HCT116 (cell line): ENCODE data around the gene MTMR6. TPM values are rescaled to one million over a fixed set of nuclear protein-coding genes. Genes with fewer than 3 reads are reported as not detected.

Experiments
- ATAC-seq: fragments of 200-7000 bp; cut with Tn5 transposase; 2 replicates; pipeline ENCODE4 v1.9.1; 2020; ENCODE audit warnings: mild to moderate bottlenecking, moderate library complexity
- BruUV-seq: library from RNA; stranded (reverse); fragments of 400-500 nt; replicated peaks from 2 replicates; lab custom pipeline; 2021; lab: Mats Ljungman, UMichigan
- CTCF ChIA-PET: fragments of 300-600 bp; sonication (Branson Sonifier 250); formaldehyde crosslinking; loops from one replicate; lab custom pipeline; 2021; ENCODE audit warnings: antibody characterized with exemption; lab: Charles Lee
- POLR2A ChIA-PET: fragments of 300-600, 350-600 bp; sonication (Branson Sonifier 250); formaldehyde crosslinking; loops from one replicate; lab custom pipeline; 2021; ENCODE audit warnings: antibody characterized with exemption; lab: Charles Lee
- RAD21 ChIA-PET, 2 experiments: fragments of 300-600 bp; sonication (Branson Sonifier 250); formaldehyde crosslinking; loops; one replicate each; lab custom pipeline; 2023; ENCODE audit warnings: low total read pairs in 2 of 2; ENCODE audit not compliant: uncharacterized antibody in 2 of 2, unreplicated experiment in 2 of 2, low non-redundant PET in 1 of 2; lab: Charles Lee
- DNase-seq: peaks from one replicate; pipeline ENCODE4 v3.0.0-alpha.2; 2010; ENCODE audit warnings: low read depth, low spot score
- H2AFZ ChIP-seq: fragments of 200-600 bp; shearing (Covaris generic), sonication (generic); 2 replicates; pipeline ENCODE4 v1.6.1; 2017; ENCODE audit warnings: low read depth, mixed run types, mixed read lengths, antibody characterized with exemption, low read length; ENCODE audit not compliant: poor library complexity, severe bottlenecking
- H3K27ac ChIP-seq: 2 replicates; pipeline ENCODE4 v1.5.1; 2012; ENCODE audit warnings: low read depth, low read length
- H3K27me3 ChIP-seq: fragments of 200-600 bp; sonication (generic); 2 replicates; pipeline ENCODE4 v1.6.1; 2016; ENCODE audit warnings: mixed run types, low read length, mixed read lengths; ENCODE audit not compliant: insufficient read depth
- H3K36me3 ChIP-seq, 2 experiments: fragments of 200-500 bp in 1 of 2; fragments of 200-600 bp in 1 of 2; sonication (Bioruptor generic) in 1 of 2; sonication (generic) in 1 of 2; 2 replicates each; pipeline versions ENCODE4 v1.5.1 to v1.6.1; 2014 to 2016; ENCODE audit warnings: low read length in 2 of 2, inconsistent platforms in 1 of 2, mixed read lengths in 1 of 2, mixed run types in 1 of 2; ENCODE audit not compliant: insufficient read depth in 2 of 2, control insufficient read depth in 1 of 2
- H3K4me1 ChIP-seq, 2 experiments: fragments of 200-600 bp in 1 of 2; sonication (generic) in 1 of 2; 2 replicates each; pipeline versions ENCODE4 v1.5.1 to v1.6.1; 2012 to 2017; ENCODE audit warnings: low read length in 2 of 2, inconsistent platforms in 1 of 2, mild to moderate bottlenecking in 1 of 2, mixed read lengths in 1 of 2, mixed run types in 1 of 2, moderate library complexity in 1 of 2; ENCODE audit not compliant: insufficient read depth in 2 of 2, control insufficient read depth in 1 of 2
- H3K4me2 ChIP-seq: fragments of 200-600 bp; sonication (generic); 2 replicates; pipeline ENCODE4 v1.6.1; 2017; ENCODE audit warnings: mixed run types, low read length, mixed read lengths
- H3K4me3 ChIP-seq, 2 experiments: fragments of 200-600 bp in 1 of 2; sonication (generic) in 1 of 2; replicated peaks in 1 of 2; 2 replicates each; pipeline ENCODE4 v1.5.1; 2011 to 2016; ENCODE audit warnings: low read length in 2 of 2, control low read depth in 1 of 2, low read depth in 1 of 2, mild to moderate bottlenecking in 1 of 2, mixed read lengths in 1 of 2, mixed run types in 1 of 2
- H3K79me2 ChIP-seq: fragments of 200-600 bp; sonication (generic); 2 replicates; pipeline ENCODE4 v1.6.1; 2017; ENCODE audit warnings: mild to moderate bottlenecking, mixed run types, low read length, moderate library complexity, mixed read lengths; ENCODE audit not compliant: insufficient read depth
- H3K9ac ChIP-seq: fragments of 200-600 bp; sonication (generic); 2 replicates; pipeline ENCODE4 v1.6.1; 2016; ENCODE audit warnings: low read length, mixed read lengths
- H3K9me2 ChIP-seq: fragments of 200-600 bp; sonication (generic), shearing (Covaris generic); 2 replicates; pipeline ENCODE4 v1.6.1; 2017; ENCODE audit warnings: mixed run types, mild to moderate bottlenecking, moderate library complexity; ENCODE audit not compliant: insufficient read depth
- H3K9me3 ChIP-seq, 2 experiments: fragments of 200-500 bp in 1 of 2; fragments of 200-600 bp in 1 of 2; sonication (Bioruptor generic) in 1 of 2; sonication (generic) in 1 of 2; 2 replicates each; pipeline ENCODE4 v1.6.1; 2014 to 2017; ENCODE audit warnings: low read length in 2 of 2, mixed read lengths in 2 of 2, inconsistent platforms in 1 of 2, low read depth in 1 of 2, mild to moderate bottlenecking in 1 of 2, mixed run types in 1 of 2, moderate library complexity in 1 of 2; ENCODE audit not compliant: control insufficient read depth in 1 of 2, insufficient read depth in 1 of 2
- H4K20me1 ChIP-seq: fragments of 200-600 bp; sonication (generic), shearing (Covaris generic); 2 replicates; pipeline ENCODE4 v1.6.1; 2017; ENCODE audit warnings: mixed run types, mild to moderate bottlenecking, moderate library complexity; ENCODE audit not compliant: insufficient read depth
- CEBPB ChIP-seq: IDR thresholded peaks from 2 replicates; pipeline ENCODE4 v1.6.1; 2012; ENCODE audit warnings: low read depth
- ELF1 ChIP-seq: IDR thresholded peaks from 2 replicates; pipeline ENCODE4 v1.6.1; 2012; ENCODE audit warnings: low read depth, borderline replicate concordance
- EZH2 ChIP-seq: fragments of 200-600 bp; sonication (generic); IDR thresholded peaks from 2 replicates; pipeline ENCODE4 v1.6.1; 2017; ENCODE audit warnings: antibody characterized with exemption, mixed run types
- EZH2phosphoT487 ChIP-seq: fragments of 200-600 bp; IDR thresholded peaks from 2 replicates; pipeline ENCODE4 v1.6.1; 2018; ENCODE audit warnings: antibody characterized with exemption, borderline replicate concordance
- FOSL1 ChIP-seq: IDR thresholded peaks from 2 replicates; pipeline ENCODE4 v1.6.1; 2012; ENCODE audit warnings: low read depth
- POLR2A ChIP-seq: IDR thresholded peaks from 2 replicates; pipeline ENCODE4 v1.7.0; 2011; ENCODE audit warnings: borderline replicate concordance; ENCODE audit not compliant: insufficient read depth, insufficient read length; ENCODE audit errors: extremely low read depth
- REST ChIP-seq: IDR thresholded peaks from 2 replicates; pipeline ENCODE4 v1.6.1; 2012; ENCODE audit warnings: low read depth
- SP1 ChIP-seq: IDR thresholded peaks from 2 replicates; pipeline ENCODE4 v1.6.1; 2012; ENCODE audit warnings: low read depth
- SRF ChIP-seq: IDR thresholded peaks from 2 replicates; pipeline ENCODE4 v1.6.1; 2012; ENCODE audit warnings: low read depth
- TCF7L2 ChIP-seq: IDR thresholded peaks from 2 replicates; pipeline ENCODE4 v1.7.0; 2011; ENCODE audit warnings: borderline replicate concordance, inconsistent platforms; ENCODE audit not compliant: insufficient read depth, insufficient read length; ENCODE audit errors: extremely low read depth
- ZFX ChIP-seq: fragments of 450-650 bp; IDR thresholded peaks from 2 replicates; pipeline ENCODE4 v1.6.1; 2017
- ZNF274 ChIP-seq: fragments of 200-500 bp; sonication (Bioruptor generic); IDR thresholded peaks from 2 replicates; pipeline ENCODE4 v1.6.1; 2014; ENCODE audit warnings: mild to moderate bottlenecking, low read depth, low read length, inconsistent platforms
- intact Hi-C: fragments of 100-400 bp; cut with micrococcal nuclease; formaldehyde crosslinking; loops from 2 replicates; pipeline ENCODE4 v1.10.0; 2022
- total RNA-seq: library from RNA; stranded (reverse); gene quantifications from one replicate; pipeline ENCODE4 v1.2.1, GENCODE V29; 2021; ENCODE audit not compliant: unreplicated experiment
- TF ChIP-seq, protein P1 (sequence below): IDR thresholded peaks from 2 replicates; pipeline ENCODE4 v1.6.1; 2012

MTMR6 gene
- total RNA-seq, 1 experiment from 2014 or later, result 11.4 TPM

- TF ChIP-seq REST (no peak), TCF7L2 (no peak), EZH2 (no peak), ZFX (no peak), EZH2phosphoT487 (no peak)
These were observed 39.2 kb downstream of the MTMR6 start (continued) for GRCh38 chr13:25248071-25248470.

DNA sequence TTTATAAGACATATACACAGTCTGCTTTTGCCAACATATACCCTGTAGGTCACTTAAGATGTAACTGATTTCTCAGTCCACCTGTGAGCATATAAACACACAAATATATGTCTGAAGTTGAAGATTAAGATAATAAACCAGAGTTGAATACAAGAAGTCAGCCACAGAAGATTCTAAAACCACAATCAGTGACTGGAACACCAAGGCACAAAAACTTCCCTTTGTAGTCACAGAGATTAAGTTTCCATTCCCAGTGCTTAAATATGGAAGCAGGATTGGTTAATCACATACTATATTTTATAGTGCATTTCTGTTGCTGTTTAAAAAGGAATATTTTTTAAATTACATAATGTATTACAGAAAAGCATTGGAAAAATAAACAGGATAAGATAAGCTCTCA, 39.9 kb downstream of the MTMR6 start:
- DNase-seq (no peak), ATAC-seq (no peak)
- no peaks in the 10 kb centered on the region for H3K4me1 ChIP-seq
- TF ChIP-seq REST, result no peak
- TF ChIP-seq POLR2A, result no peak
- no peak for TF ChIP-seq SRF
- no peak for TF ChIP-seq CEBPB
- no peak for TF ChIP-seq ELF1
- TF ChIP-seq, protein P1, sequence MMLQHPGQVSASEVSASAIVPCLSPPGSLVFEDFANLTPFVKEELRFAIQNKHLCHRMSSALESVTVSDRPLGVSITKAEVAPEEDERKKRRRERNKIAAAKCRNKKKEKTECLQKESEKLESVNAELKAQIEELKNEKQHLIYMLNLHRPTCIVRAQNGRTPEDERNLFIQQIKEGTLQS, result no peak
- TF ChIP-seq SP1, result no peak
- TF ChIP-seq FOSL1, result no peak
- TF ChIP-seq ZNF274, result no peak
- no peak overlapping the region for H2AFZ ChIP-seq
- no peak overlapping the region for H3K9ac ChIP-seq
- CTCF ChIA-PET, result no interaction called here
- H4K20me1 ChIP-seq, result no peaks in the 10 kb centered on the region
- no peaks in the 10 kb centered on the region; a peak in 1 of 4 replicates for H3K36me3 ChIP-seq
- H3K27me3 ChIP-seq, result no peaks in the 10 kb centered on the region
- POLR2A ChIA-PET, result no interaction called here
- H3K79me2 ChIP-seq, result no peaks in the 10 kb centered on the region
- BruUV-seq, result no TSS peak
- H3K27ac ChIP-seq, result no peak overlapping the region
- H3K4me2 ChIP-seq, result no peak overlapping the region
- RAD21 ChIA-PET, result no interaction called here
- intact Hi-C loops, result no loop called here
- no peaks in the 10 kb centered on the region for H3K9me3 ChIP-seq
- H3K9me2 ChIP-seq, result no peaks in the 10 kb centered on the region
- no peak overlapping the region for H3K4me3 ChIP-seq
